HG03354 (cell line): ENCODE measurements around the gene RBBP4.
"Not testable (repeated sequence)": the region's sequence is repeated elsewhere in the genome, so short reads cannot be mapped to it uniquely, and the experiment has no call there.

Source experiments
- ATAC-seq: cut with Tn5 transposase; IDR thresholded peaks from one replicate; pipeline ENCODE4 v1.9.1; 2021; ENCODE audit warnings: mild to moderate bottlenecking; ENCODE audit not compliant: unreplicated experiment, poor library complexity, severe bottlenecking

RBBP4 gene

GRCh38 chr1:32636914-32637645 is 13.9 kb upstream of the RBBP4 start:
- no peak for ATAC-seq

- no peak for ATAC-seq
Observed at GRCh38 chr1:32639489-32640075, 11.4 kb upstream of the RBBP4 start.

GRCh38 chr1:32642292-32642827 is 8.6 kb upstream of the RBBP4 start:
- ATAC-seq: not testable (repeated sequence)

GRCh38 chr1:32644426-32644825 is 6.6 kb upstream of the RBBP4 start:
- ATAC-seq: no peak

GRCh38 chr1:32647308-32648134 is 3.5 kb upstream of the RBBP4 start:
- no peak for ATAC-seq

GRCh38 chr1:32650248-32650751 is 708 bp upstream of the RBBP4 start, which contains the start of gene ZBTB8OS:
Gene ZBTB8OS (minus strand): TSS chr1:32650550. CDS start chr1:32650529, 21 bp downstream.
- peak; percentile 70 for ATAC-seq

- ATAC-seq: no peak
Observed at GRCh38 chr1:32651461-32652073, 559 bp downstream of the RBBP4 start.

GRCh38 chr1:32652244-32652962 is 1.4 kb downstream of the RBBP4 start:
- no peak for ATAC-seq

GRCh38 chr1:32659581-32659980 is 8.6 kb downstream of the RBBP4 start:
- ATAC-seq: no peak

GRCh38 chr1:32665915-32666314 is 14.9 kb downstream of the RBBP4 start:
- ATAC-seq: no peak

GRCh38 chr1:32666901-32667566 is 16.0 kb downstream of the RBBP4 start:
- no peak for ATAC-seq

- not testable (repeated sequence) for ATAC-seq
Observed at GRCh38 chr1:32668716-32669115, 17.7 kb downstream of the RBBP4 start.

GRCh38 chr1:32676945-32677344 is 25.9 kb downstream of the RBBP4 start:
- no peak for ATAC-seq

GRCh38 chr1:32679993-32680392 is 29.0 kb downstream of the RBBP4 start:
- not testable (repeated sequence) for ATAC-seq

- ATAC-seq: no peak
Observed at GRCh38 chr1:32680642-32681041, 29.6 kb downstream of the RBBP4 start.

GRCh38 chr1:32681509-32681908 is 30.5 kb downstream of the RBBP4 start:
- ATAC-seq: no peak

- no peak for ATAC-seq
Observed at GRCh38 chr1:32681999-32682398, 31.0 kb downstream of the RBBP4 start.

GRCh38 chr1:32683397-32683796 is 32.4 kb downstream of the RBBP4 start:
- ATAC-seq: no peak
